GM19193 (cell line): ENCODE results near the gene TMEM248.

Source experiments
- POLR2A ChIP-seq: IDR thresholded peaks from 4 replicates; pipeline ENCODE4 v1.6.1; 2011; ENCODE audit not compliant: insufficient read depth, insufficient read length; ENCODE audit errors: extremely low read depth

The TMEM248 gene

DNA sequence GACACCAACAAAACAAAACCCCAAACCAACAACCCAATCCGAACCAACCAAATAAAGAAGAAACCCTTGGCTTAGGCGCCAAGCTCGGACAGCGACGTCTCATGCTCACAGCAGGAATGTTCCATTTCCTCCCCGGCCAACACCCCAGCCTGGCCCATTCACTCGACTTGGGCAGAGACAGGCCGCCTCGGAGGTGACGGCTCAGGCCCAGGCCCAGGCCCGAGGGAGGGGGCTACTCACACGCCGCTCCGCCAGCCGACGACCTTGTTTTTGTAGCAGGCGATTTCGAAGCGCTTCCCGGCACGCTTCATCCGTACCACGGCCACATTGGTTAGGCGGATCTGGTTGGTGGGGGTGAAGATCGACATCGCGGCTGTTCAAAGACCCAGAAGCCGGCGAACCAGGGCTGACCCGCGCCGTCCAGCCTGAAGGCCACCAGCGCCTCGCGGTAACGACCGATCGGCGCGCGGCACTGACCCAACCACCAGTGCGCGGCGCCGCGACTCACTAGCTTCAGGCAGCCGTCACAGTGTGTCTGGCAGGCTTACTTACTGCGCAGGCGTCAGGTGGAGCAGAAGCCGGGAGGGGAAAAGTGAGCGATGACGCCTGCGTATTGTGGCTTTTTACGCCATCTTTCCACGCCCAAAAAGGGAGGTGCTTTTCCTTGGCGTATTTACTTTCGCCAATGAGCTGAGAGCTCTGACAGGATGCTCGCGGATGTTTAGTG is 74.2 kb downstream of the TMEM248 start, which contains the start of gene SBDS:
SBDS (minus strand) TSS at position 537 of the 727 bp plus-strand sequence; CDS start at position 368, 169 bp downstream.
- TF ChIP-seq POLR2A, result peak; percentile 78

DNA sequence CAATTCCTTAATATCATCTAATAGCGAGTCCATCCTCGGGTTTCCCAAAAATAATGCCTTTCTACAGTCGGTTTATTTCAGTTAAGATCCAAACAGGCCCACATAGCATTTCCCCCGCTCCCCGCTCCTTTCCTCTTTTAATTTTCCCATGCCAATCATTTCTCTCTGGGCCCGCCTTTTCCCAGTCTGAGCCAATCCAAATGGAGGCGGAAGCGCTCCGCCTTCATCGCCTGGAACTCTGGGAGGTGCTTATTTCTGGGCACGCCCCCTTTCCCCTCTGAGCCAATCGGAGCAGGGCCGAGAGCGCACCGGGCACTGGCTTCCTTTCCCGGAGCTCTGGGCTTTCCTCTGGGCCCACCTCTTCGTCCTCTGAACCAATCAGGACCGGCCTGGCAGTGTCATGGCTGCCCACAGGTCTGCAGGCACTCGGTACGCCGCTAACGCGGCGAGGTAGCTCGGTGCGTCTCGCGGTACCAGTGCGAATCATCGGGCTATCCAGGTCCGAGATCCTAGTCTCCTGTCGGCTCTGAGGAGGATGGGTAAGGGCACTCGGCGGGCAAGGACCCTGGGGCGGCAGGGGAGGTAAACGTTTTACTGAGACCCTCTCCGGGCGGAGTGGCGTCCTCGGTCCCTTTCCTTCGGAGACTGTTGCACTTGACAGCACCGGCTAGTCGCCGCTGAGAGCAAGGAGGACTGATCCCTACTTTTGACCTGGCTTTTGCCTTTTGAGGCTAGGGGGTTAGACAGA is 75.6 kb downstream of the TMEM248 start, which contains the start of gene TYW1:
TYW1 (plus strand) TSS at position 390 of the 748 bp plus-strand sequence; CDS start at position 536, 146 bp downstream.
- TF ChIP-seq POLR2A, result peak; percentile 87

DNA sequence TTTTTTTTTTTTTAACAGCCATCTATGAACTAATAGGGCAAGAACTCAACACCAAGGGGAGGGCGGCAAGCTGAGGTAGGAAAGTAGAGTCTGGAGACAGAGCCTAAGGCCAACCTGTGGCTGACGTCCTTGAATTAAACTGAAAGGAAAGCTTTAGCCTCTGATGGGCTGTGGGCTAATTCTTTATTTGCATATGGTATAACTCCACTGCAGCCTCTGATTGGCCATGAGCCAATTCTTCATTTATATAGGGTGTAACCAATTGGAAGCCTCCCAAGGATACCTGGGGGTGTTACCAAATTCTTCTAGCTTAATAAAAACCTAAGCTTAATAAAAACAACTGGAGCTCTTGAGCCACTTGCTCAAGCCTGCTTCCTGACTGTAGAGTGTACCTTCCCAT is 85.9 kb downstream of the TMEM248 start:
- TF ChIP-seq POLR2A, result no peak
